Muscle of leg (tissue), 11 donors: Measurements from ENCODE around the gene EXOC1. TPM values are rescaled to one million over a fixed set of nuclear protein-coding genes. Genes with fewer than 3 reads are reported as not detected.
"Not testable (repeated sequence)": the region's sequence is repeated elsewhere in the genome, so short reads cannot be mapped to it uniquely, and the experiment has no call there.

ENCODE experiments used
- DNase-seq: peaks from one replicate; pipeline ENCODE4 v3.0.0; 2013
- H3K27ac ChIP-seq: one replicate; pipeline ENCODE4 v1.5.1; 2013; ENCODE audit warnings: mild to moderate bottlenecking, low read length, control low read depth
- H3K27me3 ChIP-seq: one replicate; pipeline ENCODE4 v1.6.1; 2013; ENCODE audit warnings: low read length; ENCODE audit not compliant: control insufficient read depth, insufficient read depth
- H3K36me3 ChIP-seq: one replicate; pipeline ENCODE4 v1.6.1; 2013; ENCODE audit warnings: low read length; ENCODE audit not compliant: control insufficient read depth, insufficient read depth
- H3K4me1 ChIP-seq: one replicate; pipeline ENCODE4 v1.6.1; 2013; ENCODE audit warnings: low read length; ENCODE audit not compliant: control insufficient read depth, insufficient read depth
- H3K4me3 ChIP-seq: one replicate; pipeline ENCODE4 v1.5.1; 2013; ENCODE audit warnings: low read length, control low read depth
- H3K9me3 ChIP-seq: replicated peaks from 2 replicates; pipeline ENCODE4 v1.6.1; 2013; ENCODE audit warnings: low read depth, low read length; ENCODE audit not compliant: control insufficient read depth
- WGBS: methylation state at CpG from one replicate; pipeline ENCODE4 v1.1.5; 2013; ENCODE audit warnings: missing lambda C conversion rate; ENCODE audit not compliant: insufficient coverage; 5-methylcytosine and 5-hydroxymethylcytosine counted together
- polyA plus RNA-seq, 8 donors: library from polyadenylated mRNA; unstranded; fragments of 120-200 nt; gene quantifications; one replicate each; pipeline versions ENCODE4 v1.2.1 to v1.2.3, GENCODE V29; 2013; ENCODE audit warnings: inconsistent platforms in 1 of 8, low replicate concordance in 1 of 8; ENCODE audit not compliant: insufficient read length in 8 of 8, insufficient read depth in 1 of 8
- total RNA-seq: library from RNA; stranded (reverse); fragments of 120-200 nt; gene quantifications from one replicate; pipeline ENCODE4 v1.2.4, GENCODE V29; 2013

The EXOC1 gene
- total and polyA plus RNA-seq, 9 donors, result 19.0 to 32.5 (median 23.2) TPM

DNA sequence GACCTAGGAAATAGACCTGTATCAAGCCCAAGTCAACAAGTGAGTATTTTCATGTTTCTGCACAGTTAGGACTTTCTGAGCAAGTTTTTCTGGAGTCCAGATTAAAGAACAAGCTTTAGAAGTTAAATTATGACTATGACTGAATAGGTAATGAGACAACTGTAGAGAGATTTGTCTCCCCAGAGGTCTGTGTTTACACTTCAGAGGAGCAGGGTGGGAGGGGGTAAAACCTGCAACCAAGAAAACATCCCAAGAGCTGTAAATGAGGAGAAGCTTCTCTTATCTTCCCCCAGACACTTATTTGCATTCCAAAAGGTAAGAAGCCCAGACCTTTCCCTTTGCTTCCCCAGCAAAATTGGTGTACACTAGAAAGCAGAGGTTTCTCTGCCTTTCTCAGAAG is 73.2 kb downstream of the EXOC1 start:
- no peaks in the 10 kb centered on the region for H3K36me3 ChIP-seq
- DNase-seq, result no peak
- H3K4me3 ChIP-seq, result no peak overlapping the region
- H3K4me1 ChIP-seq, result no peaks in the 10 kb centered on the region
- no peak overlapping the region for H3K27ac ChIP-seq
- no peaks in the 10 kb centered on the region for H3K27me3 ChIP-seq
- no peaks in the 10 kb centered on the region for H3K9me3 ChIP-seq

DNA sequence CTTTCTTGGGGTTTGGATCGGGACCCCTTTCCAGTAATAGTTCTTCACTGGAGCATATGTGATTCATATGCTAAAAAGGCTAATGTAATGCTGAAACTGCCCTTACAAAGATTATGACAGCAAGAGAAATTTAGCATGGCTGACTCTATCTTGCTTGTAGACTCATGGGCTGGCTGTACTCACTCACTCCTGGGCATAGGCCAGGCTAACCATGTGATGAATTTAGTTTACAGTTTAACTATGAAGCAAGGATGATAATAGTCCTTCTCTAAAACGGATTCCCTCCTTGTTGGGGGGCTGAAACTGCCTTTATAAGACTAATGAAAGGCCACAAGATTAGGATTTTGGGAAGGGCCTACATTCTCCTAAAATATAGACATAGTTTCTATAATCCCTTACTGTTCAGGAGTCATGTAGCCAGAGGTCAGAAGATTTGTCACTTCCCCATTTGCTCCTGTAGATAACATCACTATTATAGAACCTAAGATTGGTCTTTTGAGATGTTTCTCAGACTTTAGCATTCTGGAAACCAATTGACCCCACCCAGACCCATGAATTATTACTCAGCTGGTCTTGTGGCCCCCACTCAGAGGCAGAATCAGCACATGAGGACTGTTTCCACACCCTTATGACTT is 74.5 kb downstream of the EXOC1 start:
- WGBS, result no CpG with 5 or more reads among the region's 2 CpGs
- no peaks in the 10 kb centered on the region for H3K27me3 ChIP-seq
- no peak overlapping the region for H3K27ac ChIP-seq
- H3K9me3 ChIP-seq, result no peaks in the 10 kb centered on the region
- DNase-seq, result no peak
- H3K36me3 ChIP-seq, result no peaks in the 10 kb centered on the region
- no peaks in the 10 kb centered on the region for H3K4me1 ChIP-seq
- H3K4me3 ChIP-seq, result no peak overlapping the region

DNA sequence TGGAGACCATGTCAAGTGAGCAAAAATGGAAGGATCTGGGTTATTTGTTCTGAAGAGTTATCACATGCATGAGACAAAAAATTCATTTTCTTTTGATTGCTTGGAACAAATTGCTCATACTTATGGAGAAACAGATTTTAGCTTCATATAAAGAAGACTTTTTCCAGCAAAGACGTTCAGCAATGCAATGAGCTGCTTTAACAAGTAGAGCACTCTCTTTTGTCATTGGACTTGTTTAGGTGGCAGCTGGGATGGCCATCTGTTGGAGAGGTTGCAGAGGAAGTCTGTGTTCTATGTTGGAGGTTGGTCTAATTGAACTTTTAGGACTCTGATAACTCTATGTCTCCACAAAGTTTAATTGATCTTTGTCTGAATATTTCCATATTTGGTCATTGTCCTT is 75.4 kb downstream of the EXOC1 start:
- Histone ChIP-seq H3K4me1 (no peaks in the 10 kb centered on the region), H3K27ac (no peak overlapping the region), H3K9me3 (no peaks in the 10 kb centered on the region), H3K4me3 (no peak overlapping the region), H3K36me3 (no peaks in the 10 kb centered on the region), H3K27me3 (no peaks in the 10 kb centered on the region)
- no CpG with 5 or more reads among the region's 1 CpG for WGBS
- no peak for DNase-seq

DNA sequence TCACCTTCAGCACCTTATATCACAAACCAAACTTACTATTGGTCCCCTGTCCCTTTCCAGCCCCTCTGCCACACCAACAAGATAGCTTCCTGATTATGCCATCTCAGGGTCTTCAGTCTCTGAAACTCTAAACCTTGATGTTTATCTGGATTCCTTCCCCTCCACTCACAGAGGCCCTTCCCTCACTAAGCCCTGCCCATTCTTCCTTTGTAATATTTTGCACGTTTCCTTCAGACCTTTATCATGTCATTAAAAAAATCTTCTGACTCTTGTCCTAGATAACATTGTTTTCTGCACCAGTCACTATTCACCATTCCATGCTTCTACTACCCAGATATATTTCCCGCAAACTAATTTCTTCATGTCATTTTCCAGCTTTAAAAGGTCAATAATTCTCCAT is 77.6 kb downstream of the EXOC1 start:
- Histone ChIP-seq H3K36me3 (no peaks in the 10 kb centered on the region), H3K27me3 (no peaks in the 10 kb centered on the region), H3K4me1 (no peaks in the 10 kb centered on the region), H3K27ac (no peak overlapping the region), H3K9me3 (no peaks in the 10 kb centered on the region), H3K4me3 (no peak overlapping the region)
- WGBS, result 23% methylated on average over 1 of the region's 2 CpGs
- DNase-seq, result no peak

DNA sequence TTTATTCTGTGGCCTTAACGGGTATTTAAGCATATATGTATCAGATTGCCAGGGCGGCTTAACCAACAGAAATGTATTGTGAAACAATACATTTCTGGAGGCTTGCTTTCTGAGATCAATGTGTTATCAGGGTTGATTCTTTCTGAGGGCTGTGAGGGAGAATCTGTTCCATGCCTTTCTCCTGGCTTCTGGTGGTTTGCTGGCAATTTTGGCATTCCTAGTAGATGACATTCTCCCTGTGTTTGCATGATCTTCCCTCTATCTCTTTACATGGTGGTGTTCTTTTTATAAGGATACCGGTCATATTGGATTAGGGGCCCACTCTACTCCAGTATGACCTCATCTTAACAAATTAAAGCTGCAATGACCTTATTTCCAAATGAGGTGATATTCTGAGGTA is 78.4 kb downstream of the EXOC1 start:
- H3K4me1 ChIP-seq, result no peaks in the 10 kb centered on the region
- no CpG with 5 or more reads among the region's 3 CpGs for WGBS
- no peak for DNase-seq
- no peaks in the 10 kb centered on the region for H3K9me3 ChIP-seq
- H3K4me3 ChIP-seq, result no peak overlapping the region
- no peaks in the 10 kb centered on the region for H3K27me3 ChIP-seq
- H3K36me3 ChIP-seq, result no peaks in the 10 kb centered on the region
- no peak overlapping the region for H3K27ac ChIP-seq

DNA sequence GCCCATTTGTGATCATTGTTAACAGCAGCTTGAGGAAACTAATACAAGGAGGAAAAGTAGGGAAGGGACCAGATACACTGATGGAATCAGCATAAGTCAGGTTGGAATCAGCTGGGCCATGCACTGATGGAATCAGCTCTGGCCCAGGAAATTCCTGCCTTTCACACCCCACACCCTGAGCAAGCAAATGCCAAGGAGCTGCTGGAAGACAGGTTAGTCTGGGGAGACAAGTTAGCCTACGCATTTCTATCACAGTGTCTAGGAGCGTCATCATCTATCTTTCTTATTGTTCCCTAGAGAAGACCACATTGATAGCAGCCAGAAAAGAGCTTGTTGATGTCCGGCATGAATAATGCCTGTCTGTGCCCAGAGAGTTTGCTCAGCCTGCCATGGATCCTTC is 79.1 kb downstream of the EXOC1 start:
- H3K9me3 ChIP-seq, result peaks cover 6% of the 10 kb centered on the region
- no peak for DNase-seq
- WGBS, result 57% methylated on average over 3 of the region's 3 CpGs

DNA sequence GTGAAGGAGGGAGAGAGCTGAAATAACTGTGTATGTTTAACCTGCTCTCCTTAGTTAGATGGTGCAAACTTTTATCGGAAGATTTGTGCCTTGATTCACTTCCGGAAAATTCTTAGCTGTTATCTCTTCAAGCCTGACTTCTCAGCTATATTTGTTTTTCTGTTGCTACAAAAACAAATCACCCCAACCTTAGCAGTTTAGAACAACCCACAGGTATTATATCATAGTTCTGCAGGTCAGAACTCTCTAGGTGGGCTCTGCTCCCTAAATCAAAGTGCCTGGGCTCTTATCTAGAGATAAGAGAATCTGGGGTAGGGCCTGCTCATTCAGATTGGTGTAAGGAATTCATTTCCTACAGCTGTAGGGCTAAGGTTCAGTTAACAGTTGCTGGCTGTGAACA is 80.2 kb downstream of the EXOC1 start:
- Histone ChIP-seq H3K9me3 (peaks cover 8% of the 10 kb centered on the region), H3K27me3 (no peaks in the 10 kb centered on the region)

More for the DNA sequence above, 79.1 kb downstream of the EXOC1 start:
- no peaks in the 10 kb centered on the region for H3K4me1 ChIP-seq
- H3K4me3 ChIP-seq, result no peak overlapping the region
- no peaks in the 10 kb centered on the region for H3K36me3 ChIP-seq
- H3K27me3 ChIP-seq, result no peaks in the 10 kb centered on the region
- no peak overlapping the region for H3K27ac ChIP-seq

DNA sequence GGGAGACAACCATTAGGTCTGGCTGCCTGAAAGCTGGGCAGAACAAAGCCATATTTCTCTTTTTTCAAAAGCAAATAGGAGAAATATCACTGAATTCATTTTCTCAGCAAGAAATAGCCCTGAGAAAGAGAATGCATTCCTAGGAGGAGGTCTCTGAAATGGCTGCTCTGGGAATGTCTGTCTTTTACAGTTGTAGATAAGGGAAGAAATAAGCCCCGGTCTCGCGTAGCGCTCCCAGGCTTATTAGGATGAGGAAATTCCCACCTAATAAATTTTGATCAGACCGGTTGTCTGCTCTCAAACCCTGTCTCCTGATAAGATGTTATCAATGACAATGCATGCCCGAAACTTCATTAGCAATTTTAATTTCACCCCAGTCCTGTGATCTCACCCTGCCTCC is 82.5 kb downstream of the EXOC1 start:
- H3K27me3 ChIP-seq, DNase-seq: not testable (repeated sequence)
- no CpG with 5 or more reads among the region's 6 CpGs for WGBS

More for the DNA sequence above, 80.2 kb downstream of the EXOC1 start:
- no peak overlapping the region for H3K4me3 ChIP-seq
- no peaks in the 10 kb centered on the region for H3K4me1 ChIP-seq
- H3K36me3 ChIP-seq, result no peaks in the 10 kb centered on the region
- no peak overlapping the region for H3K27ac ChIP-seq
- no CpG with 5 or more reads among the region's 2 CpGs for WGBS
- no peak for DNase-seq

DNA sequence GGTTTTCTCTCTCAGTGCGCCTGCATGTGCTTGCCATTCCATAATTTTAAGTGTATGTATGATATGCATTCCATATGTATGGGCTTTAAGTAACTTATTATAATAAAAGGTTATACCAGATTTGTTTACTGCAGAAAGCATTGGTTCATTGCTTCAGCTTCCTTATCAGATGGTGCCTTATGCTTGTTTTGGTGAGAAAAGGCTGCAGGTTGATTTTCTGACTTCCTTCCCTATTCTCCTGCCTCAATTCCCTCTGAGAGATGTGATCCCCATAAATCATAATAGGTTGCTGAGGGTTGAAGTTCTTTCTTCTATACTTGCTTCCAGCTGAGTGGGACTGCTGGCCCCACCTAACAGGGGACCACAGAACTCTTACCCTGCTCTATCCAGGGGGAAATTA is 85.0 kb downstream of the EXOC1 start:
- WGBS, result no CpG with 5 or more reads among the region's 1 CpG
- Histone ChIP-seq H3K4me1 (no peaks in the 10 kb centered on the region), H3K27me3 (no peaks in the 10 kb centered on the region), H3K27ac (no peak overlapping the region), H3K9me3 (peaks cover 8% of the 10 kb centered on the region), H3K4me3 (no peak overlapping the region), H3K36me3 (no peaks in the 10 kb centered on the region)
- no peak for DNase-seq

More for the DNA sequence above, 82.5 kb downstream of the EXOC1 start:
- H3K9me3 ChIP-seq, H3K36me3 ChIP-seq, H3K4me3 ChIP-seq, H3K27ac ChIP-seq, H3K4me1 ChIP-seq: not testable (repeated sequence)

DNA sequence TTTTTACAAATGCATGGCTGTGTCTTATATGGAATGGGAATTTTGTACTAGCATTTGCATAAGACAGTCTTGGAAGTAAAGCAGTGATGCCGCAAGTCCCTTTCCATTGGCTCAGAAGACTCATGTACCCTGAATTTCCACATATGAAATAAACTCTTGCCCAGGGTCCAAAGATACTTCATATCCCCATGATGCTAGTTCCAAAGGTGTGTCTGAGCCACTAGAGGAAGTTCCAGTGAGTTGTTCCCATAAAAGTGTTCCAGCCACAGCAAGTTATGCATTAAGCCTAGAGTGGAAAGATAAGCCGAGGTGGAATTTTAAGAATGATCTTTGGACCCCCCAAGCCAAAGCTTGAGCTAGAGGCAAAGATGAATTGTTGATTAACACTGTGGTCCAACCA is 86.0 kb downstream of the EXOC1 start:
- Histone ChIP-seq H3K27me3 (no peaks in the 10 kb centered on the region), H3K36me3 (no peaks in the 10 kb centered on the region), H3K27ac (no peak overlapping the region), H3K9me3 (peaks cover 8% of the 10 kb centered on the region), H3K4me1 (no peaks in the 10 kb centered on the region), H3K4me3 (no peak overlapping the region)
- WGBS, result 92% methylated on average over 2 of the region's 2 CpGs
- no peak for DNase-seq

DNA sequence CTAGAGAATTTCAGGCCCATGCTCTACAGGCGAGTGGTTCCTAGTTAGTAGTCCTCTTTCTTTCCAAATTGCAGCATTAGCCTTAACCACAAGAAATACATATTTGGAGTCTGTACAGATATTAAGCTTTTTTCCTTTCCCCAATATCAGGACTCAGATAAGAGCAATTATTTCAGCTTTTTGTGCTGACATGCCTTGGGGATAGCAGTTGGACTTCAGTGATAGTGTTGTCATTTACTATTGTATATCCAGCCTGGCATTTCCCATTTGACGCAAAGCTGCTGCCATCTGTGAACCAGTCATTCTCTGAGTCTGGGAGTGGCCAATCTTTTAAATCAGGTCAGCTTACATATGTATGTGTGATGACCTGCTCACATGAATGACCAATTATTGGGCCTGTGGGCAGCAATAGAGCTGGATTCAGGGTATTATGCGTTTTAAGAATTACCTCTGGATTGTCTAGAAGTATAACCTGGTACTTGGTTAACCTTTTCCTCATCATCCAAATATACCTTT is 88.5 kb downstream of the EXOC1 start:
- Histone ChIP-seq H3K27me3 (no peaks in the 10 kb centered on the region), H3K27ac (no peak overlapping the region), H3K4me3 (no peak overlapping the region), H3K36me3 (no peaks in the 10 kb centered on the region), H3K9me3 (peaks cover 7% of the 10 kb centered on the region), H3K4me1 (no peaks in the 10 kb centered on the region)
- no CpG with 5 or more reads among the region's 3 CpGs for WGBS
- no peak for DNase-seq
